ENCODE data around the gene KLF5.
"Not testable (repeated sequence)": the region's sequence is repeated elsewhere in the genome, so short reads cannot be mapped to it uniquely, and the experiment has no call there.

The KLF5 gene

DNA sequence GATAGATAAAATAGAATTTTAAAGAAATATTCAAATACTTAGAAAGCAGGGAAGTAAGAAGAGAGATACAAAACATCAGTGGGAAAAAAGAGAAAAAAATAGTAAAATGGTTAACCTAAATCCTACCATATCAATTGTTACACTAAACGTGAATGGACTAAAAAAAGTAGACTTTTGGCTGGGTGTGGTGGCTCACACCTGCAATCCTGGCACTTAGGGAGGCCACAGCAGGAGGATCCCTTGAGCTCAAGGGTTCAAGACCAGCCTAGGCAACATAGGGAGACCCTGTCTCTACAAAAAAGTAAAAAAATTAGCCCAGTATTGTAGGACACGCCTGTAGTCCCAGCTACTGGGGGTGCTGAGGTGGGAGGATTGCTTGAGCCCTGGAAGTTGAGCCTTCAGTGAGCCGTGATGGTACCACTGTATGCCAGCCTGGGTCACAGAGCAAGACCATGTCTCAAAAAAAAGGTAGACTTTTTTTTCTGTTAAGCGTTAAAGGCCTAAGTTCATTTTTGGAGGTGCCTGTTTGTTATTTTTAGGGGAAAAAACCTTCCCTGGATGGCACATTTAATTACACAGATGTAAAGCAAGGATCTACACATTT is 29.6 kb downstream of the KLF5 start:
- DNase-seq (ENCODE audit: low spot score), result no peak

DNA sequence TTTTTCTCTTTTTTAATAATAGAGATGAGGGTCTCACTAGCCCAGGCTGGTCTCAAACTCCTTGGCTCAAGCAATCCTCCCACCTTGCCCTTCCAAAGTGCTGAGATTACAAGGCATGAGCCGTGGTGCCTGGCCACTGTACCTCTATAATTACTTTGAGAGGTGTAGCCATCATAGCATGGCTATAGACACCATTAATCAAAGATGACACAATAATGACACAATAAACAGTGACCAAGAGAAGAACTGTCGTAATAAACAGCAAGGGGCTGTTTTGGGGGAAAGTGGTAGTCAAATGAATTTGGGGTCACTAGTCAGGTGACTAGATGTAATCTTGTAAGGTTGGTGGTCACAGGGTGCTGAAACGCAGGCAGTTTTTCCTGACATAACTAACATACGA is 30.4 kb downstream of the KLF5 start:
- DNase-seq (ENCODE audit: low spot score), result no peak

DNA sequence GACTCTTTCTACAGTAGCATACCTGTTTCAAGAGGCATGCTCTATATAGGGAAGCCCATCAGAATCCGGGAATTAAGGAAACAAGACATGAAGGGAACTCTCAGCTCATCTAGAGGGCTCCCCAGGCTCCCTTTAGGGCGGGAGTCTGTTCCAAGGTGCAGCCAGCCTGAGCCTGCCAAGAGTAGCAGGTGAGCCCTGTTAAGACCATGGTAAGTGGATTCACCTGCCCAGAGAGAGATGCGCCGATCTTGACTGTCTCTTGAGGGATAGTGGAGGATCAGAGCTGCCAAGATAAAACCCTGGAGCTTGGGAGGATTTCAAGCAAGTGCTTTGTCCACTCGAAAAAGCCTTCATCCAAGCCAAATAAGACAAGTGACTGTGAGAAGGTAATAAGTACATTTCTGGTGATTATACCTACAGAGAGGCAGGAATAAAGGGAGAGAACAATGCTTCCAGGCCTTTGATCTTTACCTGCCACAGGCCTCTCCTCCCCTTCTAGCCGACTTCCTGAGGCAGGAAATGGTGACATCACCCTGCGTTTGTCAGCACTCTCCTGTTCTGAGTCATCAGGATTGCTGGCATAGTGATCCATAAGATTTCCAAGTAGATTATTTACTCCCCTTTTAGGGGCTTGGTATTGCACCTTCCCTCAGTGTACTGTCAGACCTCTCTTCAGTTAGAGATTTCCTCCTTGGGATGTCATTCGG is 31.5 kb downstream of the KLF5 start:
- peak; percentile 66 for DNase-seq (ENCODE audit: low spot score)

DNA sequence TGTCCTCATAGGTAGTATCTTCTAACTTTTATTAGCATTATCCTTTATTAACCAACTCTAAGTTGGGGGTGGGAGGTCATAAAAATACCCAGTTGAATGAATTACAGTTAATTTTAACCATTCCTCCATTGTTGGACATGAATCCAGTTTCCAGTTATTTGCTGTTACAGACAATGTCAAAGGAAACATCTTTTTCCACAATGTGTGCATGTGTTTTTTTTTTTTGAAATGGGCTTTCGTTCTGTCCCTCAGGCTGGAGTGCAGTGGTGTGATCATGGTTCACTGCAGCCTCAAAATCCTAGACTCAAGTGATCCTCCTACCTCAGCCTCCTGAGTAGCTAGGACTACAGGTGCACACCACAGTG is 32.0 kb downstream of the KLF5 start:
- DNase-seq (ENCODE audit: low spot score), result no peak

DNA sequence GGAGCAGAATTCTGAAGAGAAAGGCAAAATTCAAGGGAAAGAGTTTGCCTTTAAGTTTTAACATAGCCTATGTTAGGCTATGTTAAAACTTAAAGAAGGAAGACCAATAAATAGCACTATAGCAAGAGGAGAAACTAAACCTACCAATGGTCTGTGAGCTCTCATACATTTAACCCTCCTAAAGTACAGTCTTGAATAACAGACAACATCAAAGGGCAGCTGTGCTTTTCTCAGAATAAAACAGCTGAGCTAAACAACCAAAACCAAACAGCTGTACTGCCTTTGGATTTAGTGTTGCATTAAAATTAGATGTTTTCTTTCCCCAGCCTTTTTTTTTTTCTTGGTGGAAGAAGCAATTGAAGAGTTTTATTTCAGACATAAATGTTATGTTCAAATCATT is 34.0 kb downstream of the KLF5 start:
- no peak for DNase-seq (ENCODE audit: low spot score)

DNA sequence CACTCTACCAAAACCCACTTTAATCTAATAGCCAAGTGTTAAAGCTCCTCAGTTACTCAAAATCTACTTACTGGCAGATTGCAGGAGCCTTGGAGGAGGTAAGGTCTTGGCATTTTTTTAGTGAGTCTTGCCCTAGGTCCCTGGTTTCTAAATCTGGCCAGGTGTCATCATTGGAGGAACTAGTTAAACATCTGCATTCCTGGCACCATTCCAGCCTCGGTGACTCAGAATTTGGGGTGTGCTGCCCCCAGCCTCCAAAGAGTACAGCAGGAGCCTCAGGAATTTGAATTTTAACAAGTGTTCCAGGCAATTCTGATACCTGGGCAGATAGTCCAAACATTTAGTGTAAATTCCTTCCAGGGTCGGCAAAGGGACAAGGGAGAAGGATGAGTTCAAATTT is 37.4 kb downstream of the KLF5 start:
- DNase-seq (ENCODE audit: low spot score), result no peak

DNA sequence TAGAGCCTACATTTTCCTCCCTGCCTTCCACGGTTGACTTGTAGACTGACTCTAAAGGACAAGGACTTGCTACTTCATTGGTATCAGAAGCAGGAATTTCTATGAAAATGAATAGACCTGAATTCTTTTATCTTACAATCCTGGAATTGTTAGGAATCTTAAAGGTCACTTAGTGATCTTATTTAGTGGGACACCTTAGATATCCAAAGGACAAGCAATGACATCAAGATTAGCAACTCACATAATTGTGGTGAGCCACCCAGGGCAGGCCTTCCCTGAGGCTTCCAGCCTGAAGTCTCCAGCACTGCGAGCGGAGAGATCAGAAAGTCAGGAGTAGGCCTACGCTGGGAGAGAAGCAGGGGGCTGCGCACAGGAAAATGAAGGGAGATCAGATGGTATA is 37.8 kb downstream of the KLF5 start:
- DNase-seq (ENCODE audit: low spot score), result no peak

DNA sequence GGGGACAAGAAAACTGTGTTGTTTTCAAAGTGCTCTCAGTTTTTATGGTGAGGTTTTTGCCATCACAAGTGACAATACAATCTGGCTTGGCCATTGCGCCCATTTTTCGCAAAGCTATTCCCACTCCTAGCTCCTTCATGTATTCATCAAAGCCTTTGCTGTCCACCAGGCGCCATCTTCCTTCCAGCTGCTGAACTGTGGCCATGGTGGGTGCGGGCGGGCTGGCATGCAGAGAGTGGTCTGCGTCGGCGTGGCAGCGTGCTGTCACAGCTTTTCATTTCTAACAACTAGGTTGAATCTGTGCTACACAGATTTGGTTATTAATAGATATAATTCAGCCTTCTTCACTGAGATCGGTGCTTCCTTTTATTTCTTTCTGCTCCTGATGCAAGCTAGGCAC is 42.0 kb downstream of the KLF5 start:
- not testable (repeated sequence) for DNase-seq (ENCODE audit: low spot score)

DNA sequence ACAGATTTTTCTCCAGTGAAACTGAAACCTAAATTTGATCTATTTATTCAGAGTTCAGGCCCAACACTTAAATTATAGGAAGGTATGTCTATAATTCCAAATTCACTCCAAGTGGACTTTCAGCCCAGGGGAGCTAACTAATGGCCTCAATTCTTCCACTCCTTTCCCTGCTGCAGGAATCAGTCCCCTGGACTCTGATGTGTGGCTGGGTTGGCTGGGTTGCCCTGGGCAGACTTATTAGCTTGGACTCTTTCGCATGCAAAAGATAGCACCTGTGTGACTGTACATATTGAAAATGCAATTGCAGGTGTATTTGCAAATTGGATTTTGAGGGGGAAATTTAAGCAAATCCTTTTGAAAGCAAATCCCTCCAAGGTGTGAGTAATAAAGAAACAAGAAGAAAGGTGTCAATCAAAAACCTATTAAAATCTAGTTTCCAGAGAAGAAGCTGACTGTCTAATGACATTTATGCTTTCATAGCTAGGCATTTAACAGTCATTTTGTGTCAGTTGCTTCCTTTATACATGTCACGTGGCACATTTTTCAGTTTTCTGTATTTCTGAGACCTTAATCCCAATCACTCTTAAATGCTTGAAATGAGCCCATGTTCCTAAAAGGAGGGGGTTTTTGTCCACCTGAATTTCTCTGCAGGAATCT is 42.7 kb downstream of the KLF5 start:
- no peak for DNase-seq (ENCODE audit: low spot score)

DNA sequence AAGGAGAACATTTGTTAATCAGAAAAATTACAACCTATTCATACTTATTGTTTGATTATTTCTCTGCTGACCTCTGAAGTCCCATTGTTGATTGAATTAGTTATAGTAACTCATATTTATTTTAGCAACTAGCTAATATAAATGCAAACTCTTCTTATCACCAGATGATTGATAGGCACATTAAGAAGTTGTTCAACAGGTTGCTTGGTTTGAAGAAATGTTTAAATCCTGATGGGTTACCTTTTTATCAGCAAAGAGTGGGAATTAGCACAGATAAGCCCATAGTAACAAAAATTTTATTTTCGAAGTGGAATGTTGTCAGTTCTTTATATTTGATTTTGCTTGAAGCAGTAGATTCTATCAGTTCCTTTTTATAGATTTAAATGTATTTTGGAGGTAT is 44.4 kb downstream of the KLF5 start:
- no peak for DNase-seq (ENCODE audit: low spot score)

DNA sequence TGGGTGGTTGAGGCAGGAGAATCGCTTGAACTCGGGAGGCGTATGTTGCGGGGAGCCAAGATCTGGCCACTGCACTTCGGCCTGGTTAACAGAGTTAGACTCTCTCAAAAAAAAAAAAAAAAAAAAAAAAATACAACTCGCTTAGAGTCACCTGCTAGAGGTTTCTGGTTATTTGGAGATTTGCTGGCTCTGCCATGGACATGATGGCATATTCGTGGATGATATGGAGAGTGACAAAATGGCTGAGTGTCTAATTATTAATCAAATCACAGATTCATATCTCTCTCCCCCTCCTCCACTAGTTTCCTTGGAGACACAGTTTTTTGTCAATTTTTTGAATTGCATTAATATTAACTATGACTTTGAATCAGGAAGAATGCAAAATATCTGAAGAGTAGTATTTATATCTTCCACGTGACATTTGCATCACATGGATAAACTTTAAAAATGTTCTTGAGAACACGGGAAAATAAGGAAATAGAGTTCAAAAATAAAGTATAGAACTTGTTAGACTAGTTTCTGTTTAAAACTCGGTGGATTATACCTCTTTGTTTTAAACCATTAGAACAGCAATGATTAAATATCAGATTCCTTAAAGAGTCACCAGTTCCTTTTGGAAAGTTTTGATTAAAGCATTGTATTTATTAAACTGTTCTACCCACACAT is 47.8 kb downstream of the KLF5 start:
- no peak for DNase-seq (ENCODE audit: low spot score)

DNA sequence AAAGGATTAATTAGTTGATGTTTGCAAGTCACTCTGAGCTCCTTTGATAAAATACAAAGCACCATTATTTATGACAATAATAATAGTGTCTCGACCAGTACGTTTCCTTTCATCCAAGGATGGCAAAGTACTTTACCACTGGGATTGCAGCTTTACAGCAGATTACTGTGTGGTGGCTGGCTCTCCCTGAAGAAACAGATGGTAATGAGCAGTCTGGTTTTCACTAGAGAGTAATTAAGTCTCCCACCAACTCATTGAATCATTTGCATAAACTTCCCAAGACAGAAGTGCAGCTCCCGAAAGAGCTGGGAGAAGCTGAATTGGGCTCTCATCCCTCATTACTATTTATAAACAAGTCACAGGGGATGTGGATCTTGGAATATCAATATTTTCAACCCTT is 48.7 kb downstream of the KLF5 start:
- DNase-seq (ENCODE audit: low spot score), result no peak

DNA sequence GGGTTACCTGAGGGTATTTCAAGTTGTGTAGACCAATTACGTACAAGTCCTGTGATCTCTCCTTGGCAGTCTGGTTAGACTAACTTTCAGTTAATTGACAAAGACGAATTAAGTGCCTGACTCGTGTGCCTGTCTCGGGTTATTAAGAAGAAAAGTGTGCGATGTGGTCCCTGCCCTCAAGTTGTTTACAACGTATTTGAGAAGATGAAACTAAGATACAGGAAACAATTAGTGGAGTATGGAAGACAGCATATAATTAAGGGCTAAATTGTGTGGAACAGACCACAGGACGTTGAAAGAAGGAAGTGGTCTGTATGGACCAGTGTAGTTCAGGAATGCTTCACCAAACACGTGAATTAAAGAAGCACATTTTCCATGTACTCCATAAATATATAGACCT is 49.2 kb downstream of the KLF5 start:
- no peak for DNase-seq (ENCODE audit: low spot score)

DNA sequence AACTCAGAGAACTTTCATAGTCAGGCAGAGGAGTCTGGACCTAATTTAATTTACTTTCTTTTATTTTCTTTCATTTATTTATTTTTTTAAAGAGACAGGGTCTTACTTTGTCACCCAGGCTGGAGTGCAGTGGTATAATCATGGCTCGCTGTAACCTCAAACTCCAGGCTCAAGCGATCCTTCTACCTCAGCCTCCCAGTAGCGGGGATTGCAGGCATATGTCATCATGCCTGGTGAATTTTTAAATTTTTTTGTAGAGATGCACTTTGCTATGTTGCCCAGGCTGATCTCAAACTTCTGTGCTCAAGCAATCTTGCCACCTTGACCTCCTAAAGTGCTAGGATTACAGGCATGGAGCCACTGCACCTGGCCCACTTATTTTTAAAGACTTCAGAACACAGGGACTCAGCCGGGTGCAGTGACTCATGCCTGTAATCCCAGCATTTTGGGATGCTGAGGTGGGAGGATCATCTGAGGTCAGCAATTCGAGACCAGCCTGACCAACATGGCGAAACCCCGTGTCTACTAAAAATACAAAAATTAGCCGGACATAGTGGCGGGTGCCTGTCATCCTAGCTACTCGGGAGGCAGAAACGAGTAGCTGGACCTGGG is 50.6 kb downstream of the KLF5 start:
- DNase-seq (ENCODE audit: low spot score), result no peak

DNA sequence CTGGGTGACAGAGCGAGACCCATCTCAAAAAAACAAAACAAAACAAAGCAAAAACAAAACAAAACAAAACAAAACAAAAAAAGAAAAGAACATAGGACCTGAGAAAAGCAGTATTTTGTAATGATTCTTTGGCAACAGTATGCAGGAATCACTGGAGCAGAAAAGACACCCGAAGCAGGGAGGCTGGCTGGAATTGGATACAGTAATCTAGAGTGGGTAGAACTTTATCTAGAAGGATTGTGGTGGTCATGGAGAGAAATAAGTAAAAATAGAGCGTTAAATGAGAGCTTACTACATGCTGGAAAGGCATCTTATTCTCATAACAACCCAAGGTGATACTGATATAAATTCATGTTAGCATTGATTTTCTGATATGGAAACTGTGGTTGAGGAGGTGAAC is 51.2 kb downstream of the KLF5 start:
- DNase-seq (ENCODE audit: low spot score), result no peak

DNA sequence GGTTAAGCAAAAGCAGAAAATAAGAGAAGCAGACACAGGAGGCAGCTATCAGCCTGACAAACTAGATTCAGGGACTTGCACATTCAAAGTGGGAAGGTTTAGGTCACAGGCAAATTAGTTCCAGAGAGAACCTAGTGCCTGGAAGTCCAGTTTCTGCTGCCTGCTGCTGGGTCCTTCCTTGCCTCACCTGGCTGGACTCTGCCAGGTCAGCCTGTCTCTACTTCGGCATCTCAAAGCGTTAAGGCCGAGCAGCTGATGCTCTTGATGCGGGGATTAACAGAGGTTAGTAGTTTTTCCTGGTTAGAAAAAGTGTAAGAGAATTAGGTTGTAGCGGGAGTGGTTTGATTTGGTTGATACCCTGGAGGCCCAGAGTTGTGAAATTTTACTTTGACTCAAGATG is 52.0 kb downstream of the KLF5 start:
- no peak for DNase-seq (ENCODE audit: low spot score)

DNA sequence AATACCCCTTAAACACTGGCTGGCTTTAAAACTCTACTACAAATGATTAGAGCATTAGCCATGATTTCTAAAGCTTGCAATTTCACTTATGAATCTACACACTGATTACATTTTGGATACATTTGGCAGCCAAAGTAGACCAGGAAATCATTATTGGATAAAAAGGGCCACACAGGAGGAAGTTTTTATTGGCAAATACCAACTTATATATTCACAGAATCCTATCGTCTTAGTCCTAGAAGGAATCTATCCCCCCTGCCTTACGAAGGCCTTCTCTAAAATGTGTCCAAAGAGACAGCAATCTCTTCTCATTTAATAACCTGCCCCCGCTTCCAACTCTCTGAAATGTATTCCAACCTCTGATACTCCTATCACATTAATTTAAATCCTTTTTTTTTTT is 52.5 kb downstream of the KLF5 start:
- DNase-seq (ENCODE audit: low spot score), result no peak

DNA sequence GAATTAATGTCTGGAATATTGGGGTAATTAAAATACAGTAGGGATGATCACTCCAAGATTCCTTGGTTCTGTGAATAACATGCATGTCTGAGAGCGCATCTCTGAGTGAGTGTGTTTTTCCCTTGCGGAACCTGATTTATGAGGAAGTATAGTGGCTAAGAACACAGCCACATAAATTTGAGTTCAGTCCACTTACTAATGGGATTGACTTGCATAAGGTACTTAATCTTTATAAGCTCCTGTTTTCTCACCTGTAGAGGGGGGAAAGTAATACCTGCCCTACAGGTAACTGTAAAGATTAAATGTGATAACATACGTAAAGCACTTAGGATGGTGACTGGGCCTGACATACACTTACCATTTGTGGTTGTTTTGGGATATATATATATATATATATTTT is 60.8 kb downstream of the KLF5 start:
- DNase-seq (ENCODE audit: low spot score), result no peak

Measured in hepatic stellate cell (primary cell).